Osteoblast (primary cell): ENCODE data around the gene C14orf132. TPM values are rescaled to one million over a fixed set of nuclear protein-coding genes. Genes with fewer than 3 reads are reported as not detected.

Source experiments
- DNase-seq: peaks from one replicate; pipeline ENCODE4 v3.0.0; 2011; ENCODE audit warnings: low spot score, mixed read lengths; ENCODE audit not compliant: insufficient read length; ENCODE audit errors: missing footprints
- H2AFZ ChIP-seq: 2 replicates; pipeline ENCODE4 v1.6.0; 2011; ENCODE audit warnings: mild to moderate bottlenecking, low read length
- H3K27ac ChIP-seq: 2 replicates; pipeline ENCODE4 v1.5.1; 2011; ENCODE audit warnings: mild to moderate bottlenecking, low read depth, low read length, moderate library complexity
- H3K27me3 ChIP-seq: 2 replicates; pipeline ENCODE4 v1.6.0; 2012; ENCODE audit warnings: mild to moderate bottlenecking, control low read depth, inconsistent platforms, low read length, moderate library complexity; ENCODE audit not compliant: insufficient read depth
- H3K36me3 ChIP-seq: 2 replicates; pipeline ENCODE4 v1.5.1; 2011; ENCODE audit warnings: mild to moderate bottlenecking, low read length, control low read depth, moderate library complexity; ENCODE audit not compliant: insufficient read depth
- H3K4me1 ChIP-seq: 2 replicates; pipeline ENCODE4 v1.5.1; 2011; ENCODE audit warnings: mild to moderate bottlenecking, low read length, control low read depth, moderate library complexity; ENCODE audit not compliant: insufficient read depth
- H3K4me2 ChIP-seq: 2 replicates; pipeline ENCODE4 v1.6.0; 2011; ENCODE audit warnings: mild to moderate bottlenecking, low read length; ENCODE audit not compliant: insufficient read depth
- H3K4me3 ChIP-seq: fragments of 200-600 bp; sonication (generic); 3 replicates; pipeline ENCODE4 v1.5.1; 2012; ENCODE audit warnings: mild to moderate bottlenecking, low read length, inconsistent platforms; ENCODE audit not compliant: insufficient read depth
- H3K79me2 ChIP-seq: 2 replicates; pipeline ENCODE4 v1.6.0; 2012; ENCODE audit warnings: mild to moderate bottlenecking, low read length, control low read depth, inconsistent platforms; ENCODE audit not compliant: insufficient read depth
- H3K9me3 ChIP-seq: 2 replicates; pipeline ENCODE4 v1.5.1; 2011; ENCODE audit warnings: low read depth, low read length, control low read depth
- H4K20me1 ChIP-seq: 2 replicates; pipeline ENCODE4 v1.6.0; 2012; ENCODE audit warnings: mild to moderate bottlenecking, low read length, control low read depth; ENCODE audit not compliant: insufficient read depth
- total RNA-seq: library from RNA; depleted of rRNA; stranded (reverse); fragments of >200 nt; gene quantifications from 2 replicates; pipeline ENCODE4 v1.2.3, GENCODE V29; 2012
- TF ChIP-seq, protein P1 (sequence below): IDR thresholded peaks from 2 replicates; pipeline ENCODE4 v1.5.1; 2011; ENCODE audit warnings: mild to moderate bottlenecking, low read depth, low read length, moderate library complexity; ENCODE audit errors: extremely low read depth

C14orf132 gene
- total RNA-seq, 1 donor = 40.2 TPM

DNA sequence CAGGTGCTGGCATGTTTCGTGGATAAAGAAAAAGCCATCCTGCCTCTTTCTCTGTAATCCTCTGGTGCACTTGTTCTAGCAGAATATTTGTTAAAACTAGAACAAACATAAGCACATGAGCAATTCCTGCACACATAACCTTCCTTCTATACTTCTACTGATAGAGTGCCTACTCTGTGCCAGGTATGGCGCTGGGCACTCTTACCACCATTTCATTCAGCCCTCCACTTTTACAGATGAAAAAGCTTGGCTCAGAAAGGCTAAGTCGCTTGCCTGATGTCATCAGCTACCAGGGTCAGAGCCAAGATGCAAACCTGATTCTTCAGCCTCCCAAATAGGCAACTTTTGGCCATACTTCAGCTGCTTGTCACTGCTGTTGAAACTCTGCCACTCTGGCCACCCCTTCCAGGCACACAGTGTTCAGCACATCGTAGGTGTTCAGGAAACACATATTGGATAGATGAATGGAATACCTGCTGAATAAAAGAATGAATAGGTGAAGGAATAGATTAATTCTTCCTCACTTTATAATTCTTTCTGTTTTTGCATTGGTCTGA, 10.0 kb upstream of the C14orf132 start:
- Histone ChIP-seq H3K9me3 (no peaks in the 10 kb centered on the region), H3K4me2 (no peak overlapping the region), H4K20me1 (no peaks in the 10 kb centered on the region), H3K27ac (no peak overlapping the region), H3K36me3 (no peaks in the 10 kb centered on the region), H3K27me3 (peaks cover 45% of the 10 kb centered on the region), H3K4me1 (no peaks in the 10 kb centered on the region), H2AFZ (no peak overlapping the region), H3K79me2 (no peaks in the 10 kb centered on the region), H3K4me3 (no peak overlapping the region)
- TF ChIP-seq, protein P1, sequence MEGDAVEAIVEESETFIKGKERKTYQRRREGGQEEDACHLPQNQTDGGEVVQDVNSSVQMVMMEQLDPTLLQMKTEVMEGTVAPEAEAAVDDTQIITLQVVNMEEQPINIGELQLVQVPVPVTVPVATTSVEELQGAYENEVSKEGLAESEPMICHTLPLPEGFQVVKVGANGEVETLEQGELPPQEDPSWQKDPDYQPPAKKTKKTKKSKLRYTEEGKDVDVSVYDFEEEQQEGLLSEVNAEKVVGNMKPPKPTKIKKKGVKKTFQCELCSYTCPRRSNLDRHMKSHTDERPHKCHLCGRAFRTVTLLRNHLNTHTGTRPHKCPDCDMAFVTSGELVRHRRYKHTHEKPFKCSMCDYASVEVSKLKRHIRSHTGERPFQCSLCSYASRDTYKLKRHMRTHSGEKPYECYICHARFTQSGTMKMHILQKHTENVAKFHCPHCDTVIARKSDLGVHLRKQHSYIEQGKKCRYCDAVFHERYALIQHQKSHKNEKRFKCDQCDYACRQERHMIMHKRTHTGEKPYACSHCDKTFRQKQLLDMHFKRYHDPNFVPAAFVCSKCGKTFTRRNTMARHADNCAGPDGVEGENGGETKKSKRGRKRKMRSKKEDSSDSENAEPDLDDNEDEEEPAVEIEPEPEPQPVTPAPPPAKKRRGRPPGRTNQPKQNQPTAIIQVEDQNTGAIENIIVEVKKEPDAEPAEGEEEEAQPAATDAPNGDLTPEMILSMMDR = no peak
- no peak for DNase-seq

DNA sequence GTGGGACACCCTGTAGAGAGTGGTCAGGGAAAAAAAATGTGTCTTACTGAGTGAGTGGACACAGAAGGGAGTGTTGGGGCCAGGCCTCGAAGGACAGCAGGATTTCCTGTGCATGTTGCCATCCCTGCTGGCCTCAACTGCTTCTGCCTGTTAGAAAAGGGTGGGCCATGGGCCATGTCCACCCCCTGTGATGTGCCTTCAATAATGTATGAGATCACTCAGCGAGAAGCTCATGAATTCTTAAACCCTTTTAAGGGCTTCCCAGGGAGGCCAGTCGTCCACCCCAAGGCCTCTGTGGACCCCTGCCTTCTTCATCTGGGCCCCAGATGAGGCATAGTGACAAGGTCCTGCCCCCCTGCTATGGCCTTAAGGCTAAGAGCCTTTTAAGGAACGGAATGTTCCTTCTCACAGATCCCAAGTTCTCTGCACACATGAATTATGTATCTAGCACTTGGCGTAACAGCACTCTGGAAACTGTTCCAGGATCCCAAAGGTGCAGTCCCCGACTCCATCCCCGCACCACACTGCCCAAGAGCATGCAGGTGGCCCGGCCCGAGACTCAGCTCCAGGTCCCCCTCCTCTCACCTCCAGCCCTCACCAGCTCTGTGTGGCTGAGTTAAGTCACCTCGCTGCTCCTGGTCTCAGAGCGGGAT, 8.9 kb upstream of the C14orf132 start:
- H3K36me3 ChIP-seq = no peaks in the 10 kb centered on the region
- no peak overlapping the region for H3K4me3 ChIP-seq
- no peak overlapping the region for H2AFZ ChIP-seq
- no peak for DNase-seq
- H3K27me3 ChIP-seq = peaks cover 36% of the 10 kb centered on the region
- H4K20me1 ChIP-seq = no peaks in the 10 kb centered on the region
- H3K79me2 ChIP-seq = no peaks in the 10 kb centered on the region
- H3K4me2 ChIP-seq = no peak overlapping the region
- H3K4me1 ChIP-seq = no peaks in the 10 kb centered on the region
- TF ChIP-seq, protein P1 = no peak
- no peaks in the 10 kb centered on the region for H3K9me3 ChIP-seq
- H3K27ac ChIP-seq = no peak overlapping the region

DNA sequence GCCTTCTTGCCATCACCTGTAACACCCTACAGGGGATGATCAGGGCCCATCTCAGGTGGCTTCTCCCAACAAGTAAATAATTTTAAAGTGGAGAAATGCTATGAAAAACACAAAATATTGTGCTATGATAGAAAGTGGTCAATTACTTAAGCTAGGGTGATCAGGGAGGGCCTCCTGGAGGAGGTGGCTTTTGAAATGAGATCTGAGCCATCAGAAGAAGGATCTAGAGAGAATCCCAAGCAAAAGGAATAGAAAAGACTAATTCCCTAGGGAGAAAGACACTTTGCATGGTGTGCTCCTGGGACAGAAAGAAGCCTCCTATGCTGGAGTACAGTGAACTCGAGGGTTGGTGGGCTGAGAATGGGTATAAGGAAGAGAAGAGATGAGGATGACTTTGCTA, 7.5 kb upstream of the C14orf132 start:
- no peaks in the 10 kb centered on the region for H3K4me1 ChIP-seq
- H3K9me3 ChIP-seq = no peaks in the 10 kb centered on the region
- no peaks in the 10 kb centered on the region for H3K36me3 ChIP-seq
- H3K4me2 ChIP-seq = no peak overlapping the region
- no peaks in the 10 kb centered on the region for H3K79me2 ChIP-seq
- TF ChIP-seq, protein P1 = no peak
- no peak overlapping the region for H3K4me3 ChIP-seq
- peaks cover 23% of the 10 kb centered on the region for H3K27me3 ChIP-seq
- no peak for DNase-seq
- no peaks in the 10 kb centered on the region for H4K20me1 ChIP-seq
- H2AFZ ChIP-seq = no peak overlapping the region
- no peak overlapping the region for H3K27ac ChIP-seq

DNA sequence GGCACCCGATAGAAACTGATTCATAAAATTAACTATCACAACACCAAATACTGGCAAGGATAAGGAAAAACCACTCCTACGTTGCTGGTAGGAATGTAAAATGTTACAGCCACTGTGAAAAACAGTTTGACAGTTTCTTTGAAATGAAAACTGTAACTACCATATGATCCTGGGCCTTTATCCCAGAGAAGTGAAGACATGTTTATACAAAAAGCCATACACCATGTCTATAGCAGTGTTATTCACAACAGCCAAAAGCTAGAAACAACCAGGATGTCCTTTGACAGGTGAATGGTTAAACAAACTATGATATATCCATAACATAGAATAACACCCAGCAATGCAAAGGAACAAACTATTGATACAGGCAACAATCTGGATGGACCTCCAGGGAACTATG, 3.7 kb upstream of the C14orf132 start:
- no peaks in the 10 kb centered on the region for H3K9me3 ChIP-seq
- TF ChIP-seq, protein P1 = no peak
- no peak overlapping the region for H3K4me3 ChIP-seq
- DNase-seq = no peak
- H3K27ac ChIP-seq = no peak overlapping the region
- no peaks in the 10 kb centered on the region for H3K36me3 ChIP-seq
- no peaks in the 10 kb centered on the region for H3K27me3 ChIP-seq
- H3K79me2 ChIP-seq = peaks cover 8% of the 10 kb centered on the region
- no peak overlapping the region for H3K4me2 ChIP-seq
- no peak overlapping the region for H2AFZ ChIP-seq
- peaks cover 4% of the 10 kb centered on the region for H4K20me1 ChIP-seq
- H3K4me1 ChIP-seq = peaks cover 14% of the 10 kb centered on the region
